ENCODE results near the gene GPR171. TPM values are rescaled to one million over a fixed set of nuclear protein-coding genes. Genes with fewer than 3 reads are reported as not detected.

Gene GPR171
- total RNA-seq, 1 donor from 2014 or later: 3.2 TPM

- DNase-seq: no peak
- H3K4me3 ChIP-seq: no peak overlapping the region
- no peaks in the 10 kb centered on the region for H3K4me1 ChIP-seq
- H3K36me3 ChIP-seq: no peaks in the 10 kb centered on the region
- no peak for TF ChIP-seq CTCF (IDR thresholded peaks at IDR 0.05)
- H3K27me3 ChIP-seq: no peaks in the 10 kb centered on the region
- intact Hi-C loops (cut with DNase I): loop anchor here (10.0 kb wide), 1 partner anchor 58 kb away; no protein-coding TSS in a partner anchor
- H3K27ac ChIP-seq: peak overlapping the region; percentile 7
- H3K9me3 ChIP-seq: no peaks in the 10 kb centered on the region
- no peak for ATAC-seq
These were observed 23.8 kb upstream of the GPR171 start for GRCh38 chr3:151226825-151227224.

GRCh38 chr3:151226088-151226563, 23.1 kb upstream of the GPR171 start:
- Histone ChIP-seq H3K9me3 (no peaks in the 10 kb centered on the region), H3K4me1 (no peaks in the 10 kb centered on the region), H3K27ac (no peak overlapping the region), H3K27me3 (no peaks in the 10 kb centered on the region), H3K36me3 (no peaks in the 10 kb centered on the region), H3K4me3 (no peak overlapping the region)
- TF ChIP-seq CTCF (IDR thresholded peaks at IDR 0.05): no peak
- no peak for DNase-seq
- no peak for ATAC-seq
- intact Hi-C loops (cut with DNase I): loop anchor here (10.0 kb wide), 1 partner anchor 59 kb away; no protein-coding TSS in a partner anchor

GRCh38 chr3:151225040-151225975, 22.3 kb upstream of the GPR171 start:
- intact Hi-C loops (cut with DNase I): loop anchor here (10.0 kb wide), 1 partner anchor 59 kb away; no protein-coding TSS in a partner anchor
- ATAC-seq: no peak
- H3K36me3 ChIP-seq: no peaks in the 10 kb centered on the region

GRCh38 chr3:151224268-151224866, 21.4 kb upstream of the GPR171 start:
- no peak for DNase-seq
- Histone ChIP-seq H3K27me3 (no peaks in the 10 kb centered on the region), H3K36me3 (no peaks in the 10 kb centered on the region), H3K4me1 (no peaks in the 10 kb centered on the region), H3K27ac (no peak overlapping the region), H3K9me3 (no peaks in the 10 kb centered on the region), H3K4me3 (no peak overlapping the region)
- no peak for TF ChIP-seq CTCF (IDR thresholded peaks at IDR 0.05)
- no peak for ATAC-seq
- intact Hi-C loops (cut with DNase I): loop anchor here (10.0 kb wide), 1 partner anchor 60 kb away; no protein-coding TSS in a partner anchor

More at GRCh38 chr3:151225040-151225975, 22.3 kb upstream of the GPR171 start:
- Histone ChIP-seq H3K27me3 (no peaks in the 10 kb centered on the region), H3K4me1 (no peaks in the 10 kb centered on the region), H3K9me3 (no peaks in the 10 kb centered on the region), H3K4me3 (no peak overlapping the region), H3K27ac (no peak overlapping the region)
- no peak for DNase-seq
- TF ChIP-seq CTCF (IDR thresholded peaks at IDR 0.05): no peak

- no peak for DNase-seq
- no peaks in the 10 kb centered on the region for H3K4me1 ChIP-seq
- H3K36me3 ChIP-seq: no peaks in the 10 kb centered on the region
- no peaks in the 10 kb centered on the region for H3K27me3 ChIP-seq
- TF ChIP-seq CTCF (IDR thresholded peaks at IDR 0.05): no peak
- no peak overlapping the region for H3K27ac ChIP-seq
- intact Hi-C loops (cut with DNase I): no loop called here
- no peak overlapping the region for H3K4me3 ChIP-seq
- no peaks in the 10 kb centered on the region for H3K9me3 ChIP-seq
- ATAC-seq: no peak
These were observed 16.0 kb upstream of the GPR171 start for GRCh38 chr3:151219056-151219455.

Measured in upper lobe of right lung (tissue), 1 donor.